Tibial artery (tissue), 4 donors: ENCODE data around the gene SETDB2.

ENCODE experiments used
- DNase-seq, 2 donors: peaks; one replicate each; pipeline ENCODE4 v3.0.0-alpha.2; 2019
- H3K27ac ChIP-seq, 2 donors: fragments of 200-600 bp; sonication (generic) in 1 of 2; 1 replicate in 1 of 2; 2 replicates in 1 of 2; pipeline ENCODE4 v1.5.1; 2018 to 2019; ENCODE audit warnings: mild to moderate bottlenecking in 1 of 2
- H3K27me3 ChIP-seq, 2 donors: fragments of 200-600 bp; sonication (generic) in 1 of 2; one replicate each; pipeline versions ENCODE4 v1.5.1 to v1.6.0; 2016 to 2019
- H3K36me3 ChIP-seq, 3 donors: fragments of 200-600 bp; sonication (generic) in 2 of 3; one replicate each; pipeline ENCODE4 v1.5.1; 2016 to 2019; ENCODE audit warnings: mild to moderate bottlenecking in 2 of 3
- H3K4me1 ChIP-seq, 4 donors: fragments of 200-600 bp; sonication (generic) in 2 of 4; 1 replicate in 3 of 4; 2 replicates in 1 of 4; pipeline ENCODE4 v1.5.1; 2016 to 2019
- H3K4me3 ChIP-seq, 2 donors: fragments of 200-600 bp; sonication (generic) in 1 of 2; 1 replicate in 1 of 2; 2 replicates in 1 of 2; pipeline ENCODE4 v1.5.1; 2018 to 2019; ENCODE audit warnings: mild to moderate bottlenecking in 2 of 2
- H3K9me3 ChIP-seq, 3 donors: fragments of 200-600 bp; sonication (generic) in 1 of 3; one replicate each; pipeline ENCODE4 v1.5.1; 2016 to 2019
- intact Hi-C: fragments of 100-400 bp; cut with DNase I; formaldehyde crosslinking; loops from one replicate; pipeline ENCODE4 v1.15.0; 2023; ENCODE audit warnings: low total_unique reads
- TF ChIP-seq, protein P1 (sequence below), 2 experiments: fragments of 200-600 bp in 1 of 2; fragments of 450-650 bp in 1 of 2; IDR thresholded peaks; one replicate each; pipeline ENCODE4 v1.5.1; 2017 to 2019; ENCODE audit warnings: antibody characterized with exemption in 2 of 2, mild to moderate bottlenecking in 1 of 2, moderate library complexity in 1 of 2

The SETDB2 gene

DNA sequence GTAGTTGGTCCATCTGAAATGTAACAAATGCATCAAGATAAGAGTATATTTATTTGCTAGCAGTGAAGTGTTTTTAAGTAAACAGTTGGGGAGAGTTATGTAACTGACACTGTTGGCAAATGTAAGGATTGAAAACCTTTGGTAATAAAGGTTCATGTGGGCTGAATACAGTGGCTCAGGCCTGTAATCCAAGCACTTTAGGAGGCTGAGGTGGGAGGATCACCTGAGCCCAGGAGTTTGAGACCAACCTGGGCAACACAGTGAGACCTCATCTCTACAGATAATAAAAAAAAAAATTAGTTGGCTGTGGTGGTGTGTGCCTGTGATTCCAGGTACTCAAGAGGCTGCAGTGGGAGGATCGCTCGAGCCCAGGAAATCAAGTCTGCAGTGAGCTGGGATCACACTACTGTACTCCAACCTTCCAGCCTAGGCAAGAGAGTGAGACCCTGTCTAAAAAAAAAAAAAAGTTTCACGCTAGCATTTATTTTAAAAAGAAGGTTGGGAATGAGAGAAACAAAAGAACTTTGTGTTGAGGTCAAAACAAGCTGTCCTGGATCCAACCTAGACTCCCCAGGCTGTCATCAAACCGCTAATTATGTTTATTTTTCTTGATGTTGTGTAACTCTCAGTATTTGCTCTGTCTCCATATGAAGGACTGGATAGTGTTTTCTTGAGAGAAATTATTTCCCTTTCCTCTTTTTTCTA, 20.7 kb downstream of the SETDB2 start:
- TF ChIP-seq, protein P1, sequence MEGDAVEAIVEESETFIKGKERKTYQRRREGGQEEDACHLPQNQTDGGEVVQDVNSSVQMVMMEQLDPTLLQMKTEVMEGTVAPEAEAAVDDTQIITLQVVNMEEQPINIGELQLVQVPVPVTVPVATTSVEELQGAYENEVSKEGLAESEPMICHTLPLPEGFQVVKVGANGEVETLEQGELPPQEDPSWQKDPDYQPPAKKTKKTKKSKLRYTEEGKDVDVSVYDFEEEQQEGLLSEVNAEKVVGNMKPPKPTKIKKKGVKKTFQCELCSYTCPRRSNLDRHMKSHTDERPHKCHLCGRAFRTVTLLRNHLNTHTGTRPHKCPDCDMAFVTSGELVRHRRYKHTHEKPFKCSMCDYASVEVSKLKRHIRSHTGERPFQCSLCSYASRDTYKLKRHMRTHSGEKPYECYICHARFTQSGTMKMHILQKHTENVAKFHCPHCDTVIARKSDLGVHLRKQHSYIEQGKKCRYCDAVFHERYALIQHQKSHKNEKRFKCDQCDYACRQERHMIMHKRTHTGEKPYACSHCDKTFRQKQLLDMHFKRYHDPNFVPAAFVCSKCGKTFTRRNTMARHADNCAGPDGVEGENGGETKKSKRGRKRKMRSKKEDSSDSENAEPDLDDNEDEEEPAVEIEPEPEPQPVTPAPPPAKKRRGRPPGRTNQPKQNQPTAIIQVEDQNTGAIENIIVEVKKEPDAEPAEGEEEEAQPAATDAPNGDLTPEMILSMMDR (IDR thresholded peaks at IDR 0.05), result no peak
- Histone ChIP-seq H3K36me3 (peaks cover 46 to 56% (median 53%) of the 10 kb centered on the region in 3 donors), H3K9me3 (no peaks in the 10 kb centered on the region), H3K27ac (no peak overlapping the region), H3K4me3 (no peak overlapping the region), H3K4me1 (no peaks in the 10 kb centered on the region), H3K27me3 (no peaks in the 10 kb centered on the region)
- intact Hi-C loops, result no loop called here
- no peak for DNase-seq

DNA sequence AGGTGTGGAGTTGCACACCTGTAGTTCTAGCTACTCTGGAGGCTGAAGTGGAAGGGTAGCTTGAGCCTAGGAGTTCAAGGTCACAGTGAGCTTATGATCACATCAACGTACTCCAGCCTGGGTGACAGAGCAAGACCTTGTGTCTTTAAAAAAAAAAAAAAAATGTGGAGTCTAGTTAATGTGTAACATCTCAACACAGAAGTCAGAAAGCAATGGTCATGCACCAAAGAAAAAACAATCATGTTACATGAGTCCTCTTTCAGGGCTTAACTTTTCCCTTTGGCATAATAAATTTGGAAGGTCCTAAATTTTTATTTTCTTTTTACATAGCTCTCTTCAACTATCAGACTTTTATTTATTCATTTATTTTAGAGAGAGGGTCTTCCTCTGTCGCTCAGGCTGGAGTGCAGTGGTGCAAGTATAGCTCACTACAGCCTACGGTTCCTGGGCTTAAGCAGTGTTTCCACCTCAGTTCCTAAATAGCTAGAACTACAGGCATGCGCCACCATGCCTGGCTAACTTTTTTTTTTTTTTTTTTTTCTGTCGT, 22.3 kb downstream of the SETDB2 start:
- TF ChIP-seq, protein P1 (IDR thresholded peaks at IDR 0.05), result no peak
- no peak overlapping the region for H3K4me3 ChIP-seq
- intact Hi-C loops, result no loop called here
- peaks cover 42 to 64% (median 54%) of the 10 kb centered on the region in 3 donors for H3K36me3 ChIP-seq
- H3K9me3 ChIP-seq, result no peaks in the 10 kb centered on the region
- no peaks in the 10 kb centered on the region for H3K27me3 ChIP-seq
- no peak for DNase-seq
- no peaks in the 10 kb centered on the region for H3K4me1 ChIP-seq
- H3K27ac ChIP-seq, result no peak overlapping the region

DNA sequence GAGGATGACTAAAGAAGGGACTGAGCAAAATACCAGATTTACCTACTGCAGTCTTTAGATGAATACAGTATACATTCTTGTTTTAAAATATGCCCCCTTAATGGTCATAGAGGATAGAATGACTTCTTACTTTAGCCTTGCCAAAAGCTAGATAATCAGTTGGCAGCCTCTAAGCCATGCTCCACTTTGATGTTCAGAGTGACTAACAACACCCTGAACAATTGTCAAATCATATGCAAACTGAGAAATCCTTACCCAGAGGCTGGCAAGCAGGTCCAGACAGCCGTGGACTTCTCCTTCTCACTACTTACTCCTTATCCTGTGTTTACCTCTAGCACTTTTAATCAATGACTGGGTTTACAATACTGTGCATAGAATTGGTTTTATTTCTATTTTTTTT, 28.1 kb downstream of the SETDB2 start:
- H3K9me3 ChIP-seq, result no peaks in the 10 kb centered on the region
- no peak overlapping the region for H3K27ac ChIP-seq
- H3K4me1 ChIP-seq, result no peaks in the 10 kb centered on the region
- H3K4me3 ChIP-seq, result no peak overlapping the region
- DNase-seq, result no peak
- TF ChIP-seq, protein P1 (IDR thresholded peaks at IDR 0.05), result no peak
- peaks cover 41 to 58% (median 47%) of the 10 kb centered on the region in 3 donors for H3K36me3 ChIP-seq
- no peaks in the 10 kb centered on the region for H3K27me3 ChIP-seq
- intact Hi-C loops, result no loop called here

DNA sequence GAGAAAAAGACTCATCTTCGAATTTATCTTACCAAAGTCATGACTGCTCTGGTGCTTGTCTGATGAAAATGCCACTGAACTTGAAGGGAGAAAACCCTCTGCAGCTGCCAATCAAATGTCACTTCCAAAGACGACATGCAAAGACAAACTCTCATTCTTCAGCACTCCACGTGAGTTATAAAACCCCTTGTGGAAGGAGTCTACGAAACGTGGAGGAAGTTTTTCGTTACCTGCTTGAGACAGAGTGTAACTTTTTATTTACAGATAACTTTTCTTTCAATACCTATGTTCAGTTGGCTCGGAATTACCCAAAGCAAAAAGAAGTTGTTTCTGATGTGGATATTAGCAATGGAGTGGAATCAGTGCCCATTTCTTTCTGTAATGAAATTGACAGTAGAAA, 32.5 kb downstream of the SETDB2 start:
- Histone ChIP-seq H3K27me3 (no peaks in the 10 kb centered on the region), H3K36me3 (peaks cover 47 to 79% (median 71%) of the 10 kb centered on the region in 3 donors), H3K9me3 (no peaks in the 10 kb centered on the region), H3K4me3 (no peak overlapping the region), H3K27ac (no peak overlapping the region), H3K4me1 (no peaks in the 10 kb centered on the region)
- TF ChIP-seq, protein P1 (IDR thresholded peaks at IDR 0.05), result no peak
- intact Hi-C loops, result no loop called here
- no peak for DNase-seq

DNA sequence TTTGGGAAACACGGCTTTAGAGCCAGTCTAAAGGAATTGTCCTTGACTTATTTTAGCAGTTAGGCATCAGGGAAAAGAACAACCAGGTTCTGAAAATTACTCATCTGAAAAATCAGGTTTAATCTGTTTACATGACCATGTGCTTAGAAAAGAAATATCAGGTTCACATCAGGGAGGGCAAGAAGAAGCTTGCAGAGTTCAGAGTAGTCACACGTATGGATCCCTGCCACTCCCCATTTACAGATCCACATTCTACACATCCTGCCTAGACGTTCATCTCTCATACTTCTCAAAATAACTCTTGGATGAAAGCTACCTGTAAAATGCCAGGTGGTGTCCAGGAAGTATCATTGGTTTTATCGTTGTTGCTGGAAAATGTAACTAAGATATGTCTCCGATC, 37.7 kb downstream of the SETDB2 start:
- no peak overlapping the region for H3K4me3 ChIP-seq
- no peaks in the 10 kb centered on the region for H3K27me3 ChIP-seq
- no peaks in the 10 kb centered on the region for H3K9me3 ChIP-seq
- H3K36me3 ChIP-seq, result peaks cover 41 to 92% (median 67%) of the 10 kb centered on the region in 3 donors
- no peaks in the 10 kb centered on the region for H3K4me1 ChIP-seq
- intact Hi-C loops, result no loop called here
- DNase-seq, result no peak
- H3K27ac ChIP-seq, result no peak overlapping the region
- TF ChIP-seq, protein P1 (IDR thresholded peaks at IDR 0.05), result no peak
